ENCODE measurements around the gene WSCD2.
"Not testable (repeated sequence)": the region's sequence is repeated elsewhere in the genome, so short reads cannot be mapped to it uniquely, and the experiment has no call there.

WSCD2 gene

DNA sequence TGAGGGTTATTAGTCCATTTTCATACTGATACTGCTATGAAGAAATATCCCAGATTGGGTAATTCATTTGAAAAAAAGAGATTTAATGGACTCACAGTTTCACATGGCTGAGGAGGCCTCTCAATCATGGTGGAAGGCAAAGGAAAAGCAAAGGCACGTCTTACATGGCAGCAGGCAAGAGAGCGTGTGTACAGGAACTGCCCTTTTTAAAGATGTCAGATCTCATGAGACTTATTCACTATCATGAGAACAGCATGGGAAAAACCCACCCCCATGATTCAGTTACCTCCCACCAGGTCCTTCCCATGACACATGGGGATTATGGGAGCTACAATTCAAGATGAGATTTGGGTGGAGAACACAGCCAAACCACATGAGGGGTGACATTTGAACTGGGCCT lies 96.0 kb downstream of the WSCD2 start:
- H3K9ac ChIP-seq (ENCODE audit: low read length); H3K27ac ChIP-seq (ENCODE audit: low read depth, low read length); H3K9me3 ChIP-seq (ENCODE audit: low read length); H3K27me3 ChIP-seq (ENCODE audit: control insufficient read depth in 1 of 2, insufficient read depth in 2 of 2, low read length in 2 of 2); H3K36me3 ChIP-seq (ENCODE audit: insufficient read depth, low read length); H3K4me1 ChIP-seq (ENCODE audit: insufficient read depth, low read length); H3K4me3 ChIP-seq (ENCODE audit: low read depth in 1 of 2, low read length in 2 of 2): not testable (repeated sequence)

DNA sequence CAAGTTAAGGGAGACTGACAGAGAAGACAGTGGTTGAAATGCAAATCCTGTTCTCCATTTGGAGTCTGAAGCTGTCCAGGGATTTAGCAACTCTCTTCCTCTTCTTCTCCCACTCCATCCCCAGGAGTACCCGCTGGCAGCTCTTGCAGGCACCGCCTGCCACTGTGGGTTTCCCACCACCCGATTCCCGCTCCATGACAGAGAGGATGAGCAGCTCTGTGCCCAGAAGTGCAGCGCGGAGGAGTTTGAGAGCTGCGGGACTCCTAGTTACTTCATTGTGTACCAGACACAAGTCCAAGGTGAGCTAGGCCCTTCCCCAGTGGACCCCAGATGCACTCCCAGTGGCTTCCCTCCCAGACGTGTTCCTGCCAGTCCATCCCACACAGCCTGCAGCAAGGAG lies 97.8 kb downstream of the WSCD2 start:
- Histone ChIP-seq H3K27ac (ENCODE audit: low read depth, low read length) (no peak overlapping the region), H3K9me3 (ENCODE audit: low read length) (no peaks in the 10 kb centered on the region), H3K4me3 (ENCODE audit: low read depth in 1 of 2, low read length in 2 of 2) (no peak overlapping the region), H3K4me1 (ENCODE audit: insufficient read depth, low read length) (no peaks in the 10 kb centered on the region), H3K36me3 (ENCODE audit: insufficient read depth, low read length) (no peaks in the 10 kb centered on the region), H3K9ac (ENCODE audit: low read length) (no peak overlapping the region), H3K27me3 (ENCODE audit: control insufficient read depth in 1 of 2, insufficient read depth in 2 of 2, low read length in 2 of 2) (no peaks in the 10 kb centered on the region)

DNA sequence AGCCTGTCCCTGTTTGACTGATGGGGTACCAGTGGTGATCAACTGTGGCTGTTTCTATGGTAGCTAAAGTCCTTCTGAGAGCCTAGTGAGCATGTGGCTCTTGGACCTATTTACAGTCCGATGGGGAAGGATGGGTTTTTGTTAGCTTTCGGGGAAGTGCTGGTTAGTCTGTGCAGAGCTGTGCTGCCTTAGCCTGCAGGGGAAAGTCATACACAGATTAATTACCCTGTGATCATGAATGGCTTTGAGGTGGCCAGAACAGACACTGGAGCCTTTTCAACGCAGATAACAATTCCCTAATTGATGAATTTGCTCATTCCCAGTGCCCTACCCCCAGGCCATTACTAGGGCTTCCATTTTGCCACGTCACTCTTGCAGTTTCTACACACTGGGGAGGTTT lies 99.7 kb downstream of the WSCD2 start:
- Histone ChIP-seq H3K4me3 (ENCODE audit: low read depth in 1 of 2, low read length in 2 of 2) (no peak overlapping the region), H3K27me3 (ENCODE audit: control insufficient read depth in 1 of 2, insufficient read depth in 2 of 2, low read length in 2 of 2) (no peaks in the 10 kb centered on the region), H3K9me3 (ENCODE audit: low read length) (no peaks in the 10 kb centered on the region), H3K9ac (ENCODE audit: low read length) (no peak overlapping the region), H3K36me3 (ENCODE audit: insufficient read depth, low read length) (peaks cover 7% of the 10 kb centered on the region), H3K27ac (ENCODE audit: low read depth, low read length) (no peak overlapping the region), H3K4me1 (ENCODE audit: insufficient read depth, low read length) (no peaks in the 10 kb centered on the region)

DNA sequence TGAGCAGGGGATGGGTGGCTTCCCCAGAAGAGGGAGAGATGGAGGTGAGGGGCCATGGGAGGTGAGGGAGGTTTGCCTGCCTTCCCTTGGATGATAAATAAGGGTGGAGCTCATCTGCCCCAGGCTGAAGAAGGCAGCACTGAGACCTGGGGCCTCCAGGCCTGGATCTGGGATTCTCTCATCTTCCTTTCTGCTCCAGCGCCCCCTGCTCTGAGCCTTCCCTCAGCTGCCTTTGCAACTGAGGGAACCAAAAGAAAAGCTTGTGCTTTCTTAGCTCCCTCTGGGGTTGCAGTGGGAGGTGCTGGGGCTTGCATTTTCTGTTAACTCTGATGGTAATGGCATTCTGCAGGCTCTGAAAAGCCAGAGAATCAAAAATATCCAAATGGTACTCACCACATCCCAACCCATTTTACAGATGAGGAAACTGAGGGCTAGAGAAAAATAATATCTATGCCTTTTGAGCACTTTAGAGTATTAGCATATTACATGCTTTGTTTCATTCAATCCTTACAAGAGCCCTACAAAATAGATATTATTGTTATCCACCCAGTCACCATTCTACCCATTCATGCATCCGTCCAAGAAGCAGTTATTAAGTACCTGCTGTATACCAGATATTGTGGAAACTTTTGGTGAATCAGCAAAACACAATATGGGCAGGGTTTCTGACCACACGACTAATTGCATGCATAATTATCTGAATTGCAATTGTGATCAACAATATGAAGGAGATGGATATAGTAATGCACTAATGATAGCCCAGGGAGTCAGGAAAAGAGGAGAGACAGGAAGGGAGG lies 102.2 kb downstream of the WSCD2 start:
- Histone ChIP-seq H3K9me3 (ENCODE audit: low read length) (no peaks in the 10 kb centered on the region), H3K27ac (ENCODE audit: low read depth, low read length) (no peak overlapping the region), H3K4me3 (ENCODE audit: low read depth in 1 of 2, low read length in 2 of 2) (no peak overlapping the region), H3K9ac (ENCODE audit: low read length) (no peak overlapping the region), H3K27me3 (ENCODE audit: control insufficient read depth in 1 of 2, insufficient read depth in 2 of 2, low read length in 2 of 2) (no peaks in the 10 kb centered on the region), H3K4me1 (ENCODE audit: insufficient read depth, low read length) (no peaks in the 10 kb centered on the region), H3K36me3 (ENCODE audit: insufficient read depth, low read length) (peaks cover 7% of the 10 kb centered on the region)

DNA sequence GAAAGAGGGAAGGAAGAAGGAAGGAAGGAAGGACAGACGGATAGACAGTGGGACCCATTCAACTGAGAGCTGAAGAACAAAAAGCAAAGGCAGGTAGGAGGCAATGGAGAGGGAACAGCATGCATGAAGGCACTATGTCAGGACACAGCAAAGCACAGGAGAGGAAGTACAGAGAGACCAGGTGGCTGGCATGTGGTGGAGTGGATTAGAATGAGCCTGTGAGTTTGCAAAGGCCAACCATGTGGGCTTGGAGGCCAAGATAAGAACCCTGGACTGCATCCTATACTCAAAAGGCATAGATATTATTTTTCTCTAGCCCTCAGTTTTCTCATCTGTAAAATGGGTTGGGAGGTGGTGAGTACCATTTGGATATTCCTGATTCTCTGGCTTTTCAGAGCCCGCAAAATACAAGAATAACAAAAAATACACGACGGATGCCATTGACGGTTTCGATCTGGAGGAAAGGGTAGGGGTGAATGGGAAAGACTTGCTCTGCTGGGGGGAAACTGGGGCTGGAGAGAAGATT lies 102.9 kb downstream of the WSCD2 start:
- H3K4me1 ChIP-seq (ENCODE audit: insufficient read depth, low read length): no peaks in the 10 kb centered on the region
- H3K27ac ChIP-seq (ENCODE audit: low read depth, low read length): no peak overlapping the region
- H3K4me3 ChIP-seq (ENCODE audit: low read depth in 1 of 2, low read length in 2 of 2): no peak overlapping the region
- H3K9me3 ChIP-seq (ENCODE audit: low read length): no peaks in the 10 kb centered on the region
- no peaks in the 10 kb centered on the region for H3K27me3 ChIP-seq (ENCODE audit: control insufficient read depth in 1 of 2, insufficient read depth in 2 of 2, low read length in 2 of 2)
- H3K9ac ChIP-seq (ENCODE audit: low read length): no peak overlapping the region
- H3K36me3 ChIP-seq (ENCODE audit: insufficient read depth, low read length): peaks cover 7% of the 10 kb centered on the region

DNA sequence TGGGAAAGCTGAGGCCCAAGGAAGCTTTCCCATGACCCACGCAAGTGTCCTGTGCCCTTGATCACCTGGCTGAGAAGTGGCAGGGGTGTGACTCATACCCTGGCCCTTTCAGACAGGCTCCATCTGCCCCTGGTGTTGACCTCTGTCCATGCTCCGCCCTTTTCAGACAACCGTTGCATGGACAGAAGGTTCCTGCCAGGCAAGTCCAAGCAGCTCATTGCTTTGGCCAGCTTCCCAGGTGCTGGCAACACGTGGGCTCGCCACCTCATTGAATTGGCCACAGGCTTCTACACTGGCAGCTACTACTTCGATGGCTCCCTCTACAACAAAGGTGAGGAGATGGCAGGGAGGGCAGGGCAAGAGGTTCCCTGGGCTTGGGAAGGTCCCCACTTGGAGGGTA lies 103.5 kb downstream of the WSCD2 start:
- Histone ChIP-seq H3K4me3 (ENCODE audit: low read depth in 1 of 2, low read length in 2 of 2) (no peak overlapping the region), H3K27ac (ENCODE audit: low read depth, low read length) (no peak overlapping the region), H3K9me3 (ENCODE audit: low read length) (no peaks in the 10 kb centered on the region), H3K36me3 (ENCODE audit: insufficient read depth, low read length) (peaks cover 7% of the 10 kb centered on the region), H3K4me1 (ENCODE audit: insufficient read depth, low read length) (no peaks in the 10 kb centered on the region), H3K27me3 (ENCODE audit: control insufficient read depth in 1 of 2, insufficient read depth in 2 of 2, low read length in 2 of 2) (no peaks in the 10 kb centered on the region), H3K9ac (ENCODE audit: low read length) (no peak overlapping the region)

DNA sequence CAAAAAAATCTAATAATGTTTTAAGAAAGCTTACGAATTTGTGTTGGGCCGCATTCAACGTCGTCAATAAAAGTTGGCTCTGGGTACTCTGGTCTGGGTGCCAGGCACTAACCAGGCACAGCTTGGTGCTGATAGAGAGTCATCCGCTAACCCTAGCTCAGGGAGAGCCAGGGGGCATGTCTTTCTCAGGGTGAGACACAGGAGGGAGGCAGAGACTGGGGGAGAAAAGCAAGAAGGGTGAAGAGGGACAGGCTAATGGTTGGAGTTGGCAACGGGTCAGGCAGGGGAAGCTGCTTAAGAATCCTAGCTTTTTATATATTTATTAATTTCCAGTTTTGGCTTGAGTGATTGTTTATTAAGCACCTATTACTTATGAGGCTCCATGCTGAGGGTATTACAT lies 105.1 kb downstream of the WSCD2 start:
- no peaks in the 10 kb centered on the region for H3K27me3 ChIP-seq (ENCODE audit: control insufficient read depth in 1 of 2, insufficient read depth in 2 of 2, low read length in 2 of 2)
- no peaks in the 10 kb centered on the region for H3K4me1 ChIP-seq (ENCODE audit: insufficient read depth, low read length)
- H3K4me3 ChIP-seq (ENCODE audit: low read depth in 1 of 2, low read length in 2 of 2): no peak overlapping the region
- H3K27ac ChIP-seq (ENCODE audit: low read depth, low read length): no peak overlapping the region
- peaks cover 7% of the 10 kb centered on the region for H3K36me3 ChIP-seq (ENCODE audit: insufficient read depth, low read length)
- H3K9me3 ChIP-seq (ENCODE audit: low read length): no peaks in the 10 kb centered on the region
- H3K9ac ChIP-seq (ENCODE audit: low read length): no peak overlapping the region

DNA sequence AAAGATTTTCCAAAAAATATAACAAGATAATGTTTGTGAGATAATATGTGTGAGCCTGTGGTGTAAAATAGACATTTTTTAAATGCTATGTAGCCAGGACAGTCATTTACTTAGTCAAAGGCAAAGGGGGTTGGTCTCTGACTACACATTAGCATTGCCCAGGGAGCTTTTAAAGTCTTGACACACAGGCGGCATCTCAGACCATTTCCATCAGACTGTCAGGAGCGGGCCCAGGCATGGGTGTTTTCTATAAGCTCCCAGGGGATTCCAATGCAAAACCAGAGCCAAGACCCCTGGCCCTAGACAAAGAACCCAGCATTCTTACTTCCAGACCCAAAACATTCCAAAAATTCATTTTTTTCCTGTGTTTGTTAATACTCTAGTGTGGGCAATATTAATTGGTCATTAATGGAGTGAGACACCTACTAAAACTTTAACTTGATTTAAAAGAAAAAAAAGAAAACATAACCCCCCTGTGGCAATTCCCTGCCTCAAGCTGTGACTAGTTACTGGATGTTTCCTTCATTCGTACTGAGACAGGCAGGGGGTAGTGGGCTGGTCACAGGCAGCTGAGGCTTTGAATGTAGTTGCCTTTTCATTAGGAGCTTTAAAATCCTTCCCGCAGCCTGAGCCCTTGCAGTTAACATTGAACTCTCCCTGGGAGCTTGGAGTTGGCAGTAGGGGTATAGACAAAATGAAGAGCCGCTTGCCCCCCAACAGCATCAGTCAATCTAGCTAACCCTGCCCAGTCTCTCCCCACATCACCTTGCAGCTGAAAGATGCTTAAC lies 106.3 kb downstream of the WSCD2 start:
- Histone ChIP-seq H3K4me1 (ENCODE audit: insufficient read depth, low read length) (no peaks in the 10 kb centered on the region), H3K27ac (ENCODE audit: low read depth, low read length) (no peak overlapping the region), H3K4me3 (ENCODE audit: low read depth in 1 of 2, low read length in 2 of 2) (no peak overlapping the region), H3K9me3 (ENCODE audit: low read length) (no peaks in the 10 kb centered on the region), H3K36me3 (ENCODE audit: insufficient read depth, low read length) (peaks cover 7% of the 10 kb centered on the region), H3K27me3 (ENCODE audit: control insufficient read depth in 1 of 2, insufficient read depth in 2 of 2, low read length in 2 of 2) (no peaks in the 10 kb centered on the region), H3K9ac (ENCODE audit: low read length) (no peak overlapping the region)

DNA sequence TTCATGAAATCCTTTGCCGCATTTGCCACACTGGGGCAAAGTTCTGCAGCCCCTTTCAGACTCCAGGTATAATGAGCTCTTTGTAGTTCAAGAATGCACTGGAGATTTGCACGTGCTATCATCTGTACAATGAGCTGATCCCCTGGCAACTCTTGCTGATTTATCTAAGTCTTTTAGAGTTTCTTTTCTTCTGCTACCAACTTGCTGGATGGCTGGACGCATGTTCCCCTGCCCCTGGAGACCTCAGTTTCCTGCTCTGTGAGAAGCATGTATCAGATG lies 106.8 kb downstream of the WSCD2 start:
- Histone ChIP-seq H3K9ac (ENCODE audit: low read length) (no peak overlapping the region), H3K27ac (ENCODE audit: low read depth, low read length) (no peak overlapping the region), H3K9me3 (ENCODE audit: low read length) (no peaks in the 10 kb centered on the region), H3K4me3 (ENCODE audit: low read depth in 1 of 2, low read length in 2 of 2) (no peak overlapping the region), H3K27me3 (ENCODE audit: control insufficient read depth in 1 of 2, insufficient read depth in 2 of 2, low read length in 2 of 2) (no peaks in the 10 kb centered on the region), H3K4me1 (ENCODE audit: insufficient read depth, low read length) (no peaks in the 10 kb centered on the region), H3K36me3 (ENCODE audit: insufficient read depth, low read length) (peaks cover 7% of the 10 kb centered on the region)

DNA sequence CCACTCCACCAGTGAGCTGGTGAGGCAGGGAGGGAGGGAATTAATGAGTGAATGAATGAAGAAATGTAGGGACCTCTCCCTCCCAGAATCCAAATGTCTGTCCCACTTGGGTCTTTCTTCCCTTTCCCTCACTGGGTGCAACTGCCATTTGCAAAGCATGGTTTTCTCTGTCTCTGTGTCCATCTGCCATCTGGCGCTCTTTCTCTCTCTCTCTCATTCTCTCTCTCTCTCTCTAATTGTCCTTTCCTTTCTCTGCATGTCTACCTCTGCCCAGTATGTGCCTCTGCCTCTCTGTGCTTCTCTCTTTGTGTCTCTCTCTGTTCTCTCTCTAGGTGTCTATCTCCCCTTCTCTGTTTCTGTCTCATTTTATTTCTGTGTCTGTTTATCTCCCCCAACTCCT lies 107.3 kb downstream of the WSCD2 start:
- Histone ChIP-seq H3K9ac (ENCODE audit: low read length) (no peak overlapping the region), H3K9me3 (ENCODE audit: low read length) (no peaks in the 10 kb centered on the region), H3K4me1 (ENCODE audit: insufficient read depth, low read length) (no peaks in the 10 kb centered on the region), H3K36me3 (ENCODE audit: insufficient read depth, low read length) (peaks cover 7% of the 10 kb centered on the region), H3K27me3 (ENCODE audit: control insufficient read depth in 1 of 2, insufficient read depth in 2 of 2, low read length in 2 of 2) (no peaks in the 10 kb centered on the region), H3K27ac (ENCODE audit: low read depth, low read length) (no peak overlapping the region), H3K4me3 (ENCODE audit: low read depth in 1 of 2, low read length in 2 of 2) (no peak overlapping the region)

DNA sequence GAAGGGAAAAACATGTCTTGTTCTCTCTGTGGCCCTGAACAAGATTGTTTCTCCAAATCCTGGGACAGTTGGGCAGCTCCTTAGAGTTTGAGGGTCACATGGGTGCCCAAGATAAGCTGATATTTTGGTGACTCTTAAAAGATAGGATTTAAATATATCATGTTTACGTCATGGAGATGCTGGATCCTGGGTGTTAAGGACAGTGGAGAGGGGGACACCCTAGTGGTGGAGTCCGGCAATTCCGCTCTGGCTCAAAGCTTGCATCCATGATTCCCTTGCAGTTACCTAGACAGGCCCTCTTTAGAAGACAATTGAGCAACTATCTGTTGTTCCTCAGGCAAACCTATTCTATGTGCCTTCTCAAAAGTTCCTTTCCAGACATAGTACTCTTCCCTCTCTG lies 108.2 kb downstream of the WSCD2 start:
- H3K27ac ChIP-seq (ENCODE audit: low read depth, low read length): no peak overlapping the region

DNA sequence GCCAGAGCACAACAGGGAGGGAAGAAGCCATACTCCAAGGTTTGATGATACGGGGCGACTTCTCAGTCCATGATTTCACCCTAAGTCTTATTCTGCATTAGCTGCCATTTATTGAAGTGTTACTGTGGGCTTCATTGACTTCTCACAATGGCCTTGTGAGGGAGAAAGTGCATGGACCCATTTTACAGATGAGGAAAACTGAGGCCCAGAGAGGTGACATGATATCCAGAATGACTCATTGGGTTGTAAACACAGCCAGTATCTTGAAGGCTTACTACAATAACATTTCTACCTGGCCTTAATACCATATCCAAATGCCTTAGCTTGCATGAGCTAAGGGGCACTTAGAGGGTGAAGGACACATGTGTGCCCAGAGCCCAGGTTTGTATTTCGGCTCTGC lies 109.4 kb downstream of the WSCD2 start:
- H3K9ac ChIP-seq (ENCODE audit: low read length): no peak overlapping the region
- peaks cover 2% of the 10 kb centered on the region for H3K36me3 ChIP-seq (ENCODE audit: insufficient read depth, low read length)
- no peaks in the 10 kb centered on the region for H3K4me1 ChIP-seq (ENCODE audit: insufficient read depth, low read length)
- H3K9me3 ChIP-seq (ENCODE audit: low read length): no peaks in the 10 kb centered on the region
- H3K4me3 ChIP-seq (ENCODE audit: low read depth in 1 of 2, low read length in 2 of 2): no peak overlapping the region
- H3K27me3 ChIP-seq (ENCODE audit: control insufficient read depth in 1 of 2, insufficient read depth in 2 of 2, low read length in 2 of 2): no peaks in the 10 kb centered on the region
- H3K27ac ChIP-seq (ENCODE audit: low read depth, low read length): no peak overlapping the region

More for the DNA sequence above, 108.2 kb downstream of the WSCD2 start:
- H3K9ac ChIP-seq (ENCODE audit: low read length): no peak overlapping the region
- H3K4me1 ChIP-seq (ENCODE audit: insufficient read depth, low read length): no peaks in the 10 kb centered on the region
- no peaks in the 10 kb centered on the region for H3K27me3 ChIP-seq (ENCODE audit: control insufficient read depth in 1 of 2, insufficient read depth in 2 of 2, low read length in 2 of 2)
- H3K36me3 ChIP-seq (ENCODE audit: insufficient read depth, low read length): peaks cover 7% of the 10 kb centered on the region
- H3K9me3 ChIP-seq (ENCODE audit: low read length): no peaks in the 10 kb centered on the region
- H3K4me3 ChIP-seq (ENCODE audit: low read depth in 1 of 2, low read length in 2 of 2): no peak overlapping the region

Data from muscle layer of colon (tissue), 2 donors.